Thoracic aorta (tissue), 2 donors: ENCODE measurements around the gene GSG1L. TPM values are rescaled to one million over a fixed set of nuclear protein-coding genes. Genes with fewer than 3 reads are reported as not detected.

Experiments
- ATAC-seq: fragments of 150-250 bp; one replicate; pipeline ENCODE4 v1.8.0; 2017; ENCODE audit warnings: low read depth; ENCODE audit not compliant: insufficient number of reproducible peaks, low FRiP score
- DNase-seq: peaks from one replicate; pipeline ENCODE4 v3.0.0-alpha.2; 2020; ENCODE audit warnings: low spot score
- H3K27ac ChIP-seq, 2 donors: fragments of 200-600 bp; sonication (generic); 1 replicate in 1 of 2; 2 replicates in 1 of 2; pipeline ENCODE4 v1.5.1; 2016; ENCODE audit warnings: mild to moderate bottlenecking in 2 of 2, moderate library complexity in 2 of 2
- H3K27me3 ChIP-seq: fragments of 200-600 bp; sonication (generic); replicated peaks from 2 replicates; pipeline ENCODE4 v1.6.0; 2016; ENCODE audit warnings: mild to moderate bottlenecking; ENCODE audit not compliant: insufficient read depth
- H3K36me3 ChIP-seq: fragments of 200-600 bp; sonication (generic); one replicate; pipeline ENCODE4 v1.5.1; 2016
- H3K4me1 ChIP-seq, 2 donors: fragments of 200-600 bp; sonication (generic); 1 replicate in 1 of 2; 2 replicates in 1 of 2; pipeline versions ENCODE4 v1.5.1 to v1.6.0; 2016; ENCODE audit warnings: low read depth in 2 of 2, mild to moderate bottlenecking in 1 of 2; ENCODE audit not compliant: control insufficient read depth in 1 of 2
- H3K4me3 ChIP-seq: fragments of 200-600 bp; sonication (generic); 2 replicates; pipeline ENCODE4 v1.5.1; 2016; ENCODE audit warnings: mild to moderate bottlenecking
- H3K9me3 ChIP-seq: fragments of 200-600 bp; sonication (generic); 2 replicates; pipeline ENCODE4 v1.5.1; 2016
- CTCF ChIP-seq: fragments of 200-600 bp; sonication (generic); IDR thresholded peaks from one replicate; pipeline ENCODE4 v1.5.1; 2019; ENCODE audit warnings: antibody characterized with exemption
- total RNA-seq, 2 donors: library from RNA; depleted of rRNA; stranded (reverse); fragments of >200 nt; gene quantifications; one replicate each; pipeline versions ENCODE4 v1.1.0 to v1.2.3, GENCODE V29; 2016

Gene GSG1L
- total RNA-seq, 2 donors from 2014 or later: 5.3 to 5.9 TPM

- DNase-seq (no peak), ATAC-seq (no peak)
- H3K4me3 ChIP-seq: no peak overlapping the region
- no peaks in the 10 kb centered on the region for H3K36me3 ChIP-seq
- no peaks in the 10 kb centered on the region for H3K4me1 ChIP-seq
- H3K27me3 ChIP-seq: no peaks in the 10 kb centered on the region
- no peak for TF ChIP-seq CTCF
- no peaks in the 10 kb centered on the region for H3K9me3 ChIP-seq
- H3K27ac ChIP-seq: no peak overlapping the region
Observed at GRCh38 chr16:27966756-27967155, 96.8 kb downstream of the GSG1L start.

- no peak overlapping the region for H3K4me3 ChIP-seq
- no peaks in the 10 kb centered on the region for H3K27me3 ChIP-seq
- DNase-seq (no peak), ATAC-seq (no peak)
- H3K4me1 ChIP-seq: no peaks in the 10 kb centered on the region
- H3K9me3 ChIP-seq: no peaks in the 10 kb centered on the region
- no peak overlapping the region for H3K27ac ChIP-seq
- TF ChIP-seq CTCF: no peak
- H3K36me3 ChIP-seq: no peaks in the 10 kb centered on the region
Observed at GRCh38 chr16:27965801-27966200, 97.7 kb downstream of the GSG1L start.

- Histone ChIP-seq H3K4me3 (no peak overlapping the region), H3K9me3 (no peaks in the 10 kb centered on the region), H3K36me3 (no peaks in the 10 kb centered on the region), H3K27ac (no peak overlapping the region), H3K4me1 (no peaks in the 10 kb centered on the region), H3K27me3 (no peaks in the 10 kb centered on the region)
- DNase-seq: no peak
- ATAC-seq: no peak
- no peak for TF ChIP-seq CTCF
Observed at GRCh38 chr16:27963471-27963965, 100.0 kb downstream of the GSG1L start.

GRCh38 chr16:27962197-27962596 is 101.3 kb downstream of the GSG1L start:
- no peaks in the 10 kb centered on the region for H3K36me3 ChIP-seq
- ATAC-seq (no peak), DNase-seq (no peak)
- H3K27ac ChIP-seq: no peak overlapping the region
- no peaks in the 10 kb centered on the region for H3K9me3 ChIP-seq
- H3K27me3 ChIP-seq: no peaks in the 10 kb centered on the region
- H3K4me3 ChIP-seq: no peak overlapping the region
- no peaks in the 10 kb centered on the region for H3K4me1 ChIP-seq
- TF ChIP-seq CTCF: no peak

GRCh38 chr16:27961296-27961620 is 102.3 kb downstream of the GSG1L start:
- no peaks in the 10 kb centered on the region for H3K9me3 ChIP-seq
- ATAC-seq: no peak
- no peaks in the 10 kb centered on the region for H3K36me3 ChIP-seq
- DNase-seq: no peak
- no peak overlapping the region for H3K27ac ChIP-seq
- H3K4me1 ChIP-seq: no peaks in the 10 kb centered on the region
- no peak overlapping the region for H3K4me3 ChIP-seq
- H3K27me3 ChIP-seq: no peaks in the 10 kb centered on the region
- TF ChIP-seq CTCF: no peak
